Measurements from ENCODE around the gene CDK14.

GRCh38 chr7:90631502-90631901 lies 35.4 kb downstream of the CDK14 start:
- no peak for TF ChIP-seq CTCF (IDR thresholded peaks at IDR 0.05; ENCODE audit: extremely low read depth in 1 of 2, insufficient read depth in 1 of 2, low read depth in 1 of 2, low read length in 2 of 2)
- TF ChIP-seq GATA2 (IDR thresholded peaks at IDR 0.05; ENCODE audit: insufficient read depth, insufficient read length, low read depth, low read length): no peak
- no peak for TF ChIP-seq POLR2A (IDR thresholded peaks at IDR 0.05; ENCODE audit: low read depth, low read length)
- no peak for TF ChIP-seq JUN (IDR thresholded peaks at IDR 0.05; ENCODE audit: borderline replicate concordance, insufficient read depth, insufficient read length, low read depth)
- TF ChIP-seq EZH2 (IDR thresholded peaks at IDR 0.05; ENCODE audit: borderline replicate concordance, low read depth, low read length, severe bottlenecking): no peak
